Kidney epithelial cell (primary cell): ENCODE results near the gene KLHL17. TPM values are rescaled to one million over a fixed set of nuclear protein-coding genes. Genes with fewer than 3 reads are reported as not detected.
A peak's percentile ranks its signal among the peaks of the same experiment; 100 is the strongest.
"Not testable (repeated sequence)": the region's sequence is repeated elsewhere in the genome, so short reads cannot be mapped to it uniquely, and the experiment has no call there.

Source experiments
- DNase-seq: peaks from one replicate; pipeline ENCODE4 v3.0.0-alpha.2; 2010; ENCODE audit warnings: low read depth
- H3K27me3 ChIP-seq: 2 replicates; pipeline ENCODE4 v1.6.0; 2011; ENCODE audit warnings: low read length; ENCODE audit not compliant: control insufficient read depth, insufficient read depth
- H3K36me3 ChIP-seq: 2 replicates; pipeline ENCODE4 v1.5.1; 2011; ENCODE audit warnings: low read length; ENCODE audit not compliant: control insufficient read depth, insufficient read depth
- H3K4me3 ChIP-seq: 2 replicates; pipeline ENCODE4 v1.5.1; 2011; ENCODE audit warnings: low read depth, mild to moderate bottlenecking, control low read depth, low read length
- CTCF ChIP-seq: IDR thresholded peaks from 2 replicates; pipeline ENCODE4 v1.5.1; 2011; ENCODE audit warnings: mild to moderate bottlenecking, moderate library complexity, low read length, control low read depth, inconsistent platforms; ENCODE audit not compliant: insufficient read depth, poor library complexity, severe bottlenecking
- total RNA-seq: library from RNA; depleted of rRNA; stranded (reverse); fragments of >200 nt; gene quantifications from 2 replicates; pipeline ENCODE4 v1.2.3, GENCODE V29; 2015

Gene KLHL17
- total RNA-seq, 1 donor from 2014 or later: 21.4 TPM

- TF ChIP-seq CTCF: no peak
- peaks cover 23% of the 10 kb centered on the region for H3K27me3 ChIP-seq
- H3K4me3 ChIP-seq: peak overlapping the region; percentile 36
- H3K36me3 ChIP-seq: no peaks in the 10 kb centered on the region
- no peak for DNase-seq
Observed at GRCh38 chr1:942411-942821, 18.0 kb upstream of the KLHL17 start.

DNA sequence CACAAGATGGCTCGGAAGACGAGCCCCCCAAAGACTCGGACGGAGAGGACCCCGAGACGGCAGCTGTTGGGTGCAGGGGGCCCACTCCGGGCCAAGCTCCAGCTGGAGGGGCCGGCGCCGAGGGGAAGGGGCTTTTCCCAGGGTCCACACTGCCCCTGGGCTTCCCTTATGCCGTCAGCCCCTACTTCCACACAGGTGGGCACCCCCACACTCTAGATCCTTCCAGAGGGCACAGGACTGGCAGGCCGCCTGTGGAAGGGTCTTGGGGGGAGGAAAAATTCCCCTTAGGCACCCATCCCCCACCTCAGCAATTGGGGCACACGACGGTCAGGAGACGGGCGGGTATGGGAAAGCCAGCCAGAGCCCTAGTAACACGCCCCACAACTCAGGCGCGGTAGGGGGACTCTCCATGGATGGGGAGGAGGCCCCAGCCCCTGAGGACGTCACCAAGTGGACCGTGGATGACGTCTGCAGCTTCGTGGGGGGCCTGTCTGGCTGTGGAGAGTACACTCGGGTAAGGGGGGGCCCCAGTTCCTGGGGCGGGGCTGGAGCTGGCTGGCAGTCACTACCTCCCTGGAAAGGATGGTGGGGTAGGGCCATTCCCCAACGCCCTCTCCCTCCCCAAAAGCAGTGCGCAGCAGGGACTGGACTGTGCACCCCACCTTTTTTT is 17.4 kb upstream of the KLHL17 start:
- no peak for DNase-seq
- TF ChIP-seq CTCF: no peak
- Histone ChIP-seq H3K4me3 (peak overlapping the region; percentile 36), H3K27me3 (peaks cover 18% of the 10 kb centered on the region), H3K36me3 (no peaks in the 10 kb centered on the region)

DNA sequence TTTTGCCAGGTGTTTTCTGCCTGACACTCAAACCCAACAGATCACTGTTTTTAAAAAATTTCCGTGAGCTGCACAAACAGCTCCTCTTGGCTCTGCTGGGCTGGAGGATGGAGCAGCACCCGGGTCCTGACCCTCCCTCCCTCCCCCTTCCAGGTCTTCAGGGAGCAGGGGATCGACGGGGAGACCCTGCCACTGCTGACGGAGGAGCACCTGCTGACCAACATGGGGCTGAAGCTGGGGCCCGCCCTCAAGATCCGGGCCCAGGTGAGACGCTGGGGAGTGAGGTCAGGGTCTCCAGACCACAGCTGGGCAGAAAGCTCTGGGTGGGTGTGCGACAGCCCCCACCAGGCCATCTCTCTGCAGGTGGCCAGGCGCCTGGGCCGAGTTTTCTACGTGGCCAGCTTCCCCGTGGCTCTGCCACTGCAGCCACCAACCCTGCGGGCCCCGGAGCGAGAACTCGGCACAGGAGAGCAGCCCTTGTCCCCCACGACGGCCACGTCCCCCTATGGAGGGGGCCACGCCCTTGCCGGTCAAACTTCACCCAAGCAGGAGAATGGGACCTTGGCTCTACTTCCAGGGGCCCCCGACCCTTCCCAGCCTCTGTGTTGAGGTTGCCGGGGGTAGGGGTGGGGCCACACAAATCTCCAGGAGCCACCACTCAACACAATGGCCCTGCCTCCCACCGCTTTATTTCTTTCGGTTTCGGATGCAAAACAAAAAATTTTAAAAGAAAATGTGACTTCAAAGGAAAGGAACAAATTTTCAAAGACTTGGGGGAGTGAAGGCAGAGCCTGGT is 16.6 kb upstream of the KLHL17 start:
- Histone ChIP-seq H3K27me3 (peaks cover 15% of the 10 kb centered on the region), H3K36me3 (no peaks in the 10 kb centered on the region), H3K4me3 (no peak overlapping the region)
- no peak for TF ChIP-seq CTCF
- no peak for DNase-seq

DNA sequence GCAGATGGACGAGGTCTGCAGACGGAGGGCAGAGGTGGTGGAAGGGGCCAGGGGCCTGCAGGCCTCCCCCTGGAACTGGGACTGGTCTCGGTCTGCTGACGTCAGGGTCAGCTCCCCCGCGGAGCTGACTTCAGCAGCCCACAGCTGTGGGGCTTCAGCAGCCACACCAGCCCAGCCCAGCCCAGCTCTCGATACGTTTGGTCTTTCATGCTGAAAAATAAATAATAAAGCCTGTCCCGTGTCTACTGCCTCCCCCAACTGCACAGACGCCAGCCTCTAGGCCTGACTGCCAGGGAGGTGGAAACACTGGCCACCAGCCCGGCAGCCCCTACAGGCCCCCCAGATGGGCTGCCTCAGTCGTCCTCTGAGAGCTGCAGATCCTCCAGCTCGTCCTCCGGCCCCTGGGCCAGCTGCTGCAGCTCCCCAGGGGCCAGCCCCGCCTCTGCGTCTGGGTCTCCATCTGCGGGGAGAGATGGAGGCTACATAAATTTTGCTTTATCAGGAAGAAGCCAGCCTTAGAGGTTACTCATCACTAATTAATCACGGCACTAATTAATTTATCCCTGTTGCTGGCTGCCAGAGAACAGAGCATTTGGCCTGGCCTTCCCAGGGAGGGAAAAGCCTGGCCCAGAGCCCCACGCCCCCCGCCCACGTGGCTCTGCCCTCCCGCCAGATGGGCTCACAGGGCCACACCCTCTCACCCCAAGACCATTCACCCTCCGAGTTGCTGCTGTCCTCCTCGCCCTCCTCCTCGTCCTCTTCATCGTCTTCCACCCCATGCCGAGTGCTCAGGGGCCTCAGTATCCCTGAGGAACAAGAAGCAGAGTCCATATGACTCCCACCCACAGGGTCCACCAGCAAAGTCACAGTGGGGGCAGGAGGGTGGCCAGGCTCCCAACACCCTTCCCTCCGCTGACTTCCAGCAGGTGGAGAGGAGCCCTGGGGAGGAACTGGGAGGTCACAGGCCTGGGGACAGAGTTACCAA is 15.8 kb upstream of the KLHL17 start:
- no peak for TF ChIP-seq CTCF
- Histone ChIP-seq H3K36me3 (no peaks in the 10 kb centered on the region), H3K4me3 (no peak overlapping the region), H3K27me3 (peaks cover 7% of the 10 kb centered on the region)
- DNase-seq: no peak

DNA sequence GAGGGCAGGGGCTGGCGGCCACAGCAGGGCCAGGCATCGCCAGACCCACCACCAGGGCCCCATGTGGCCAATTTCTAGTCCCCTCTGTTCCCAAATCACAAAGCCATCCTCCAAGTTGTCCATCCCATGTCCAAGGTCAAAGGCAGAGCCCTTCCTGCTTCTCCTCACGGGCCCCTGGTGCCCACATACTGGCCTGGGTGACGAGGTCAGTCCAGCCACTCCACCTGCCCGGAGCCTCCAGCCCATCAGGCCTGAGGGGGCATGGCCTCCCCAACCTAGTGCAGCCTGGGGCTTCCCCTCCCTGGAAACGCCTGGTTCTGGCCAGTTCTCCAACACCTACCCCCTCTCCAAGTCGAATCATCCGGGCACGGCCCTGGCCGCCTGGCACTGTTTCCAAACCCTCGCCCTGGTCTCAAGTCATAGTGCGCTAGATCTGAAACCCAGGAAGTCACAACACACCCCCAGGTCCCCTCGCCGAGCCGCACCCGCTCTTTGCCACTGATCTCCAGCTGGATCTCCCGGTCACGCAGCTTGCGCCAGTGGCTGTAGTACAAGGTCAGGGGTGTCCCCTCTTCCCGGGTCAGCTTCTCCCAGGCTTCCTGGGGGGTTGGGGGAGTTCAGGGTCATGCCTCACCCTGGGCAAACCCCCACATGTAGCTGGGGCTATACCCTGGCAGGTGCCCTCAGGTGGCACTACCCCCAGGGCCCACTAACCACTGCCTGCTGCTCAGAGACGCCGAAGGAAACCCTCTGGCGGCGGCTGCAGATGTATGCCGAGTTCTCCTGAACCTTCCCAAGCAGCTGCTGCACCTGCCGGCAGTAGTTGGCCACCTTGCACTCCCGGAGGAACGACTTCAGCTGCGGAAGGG is 14.5 kb upstream of the KLHL17 start:
- DNase-seq: no peak

DNA sequence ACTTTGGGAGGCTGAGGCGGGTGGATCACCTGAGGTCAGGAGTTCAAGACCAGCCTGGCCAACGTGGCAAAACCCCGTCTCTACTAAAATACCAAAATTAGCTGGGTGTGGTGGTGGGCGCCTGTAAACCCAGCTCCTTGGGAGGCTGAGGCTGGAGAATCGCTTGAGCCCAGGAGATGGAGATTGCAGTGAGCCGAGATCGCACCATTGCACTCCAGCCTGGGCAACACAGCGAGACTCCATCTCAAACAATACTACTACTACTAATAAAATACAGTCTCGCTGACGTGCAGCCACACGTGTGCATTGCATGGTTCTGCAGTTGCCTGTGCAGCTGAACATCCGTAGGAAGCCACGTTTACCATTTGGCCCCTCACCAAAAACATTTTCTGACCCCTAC is 13.6 kb upstream of the KLHL17 start:
- not testable (repeated sequence) for H3K36me3 ChIP-seq, H3K4me3 ChIP-seq

More for the DNA sequence above, 14.5 kb upstream of the KLHL17 start:
- no peak overlapping the region for H3K4me3 ChIP-seq
- no peak for TF ChIP-seq CTCF
- peaks cover 7% of the 10 kb centered on the region for H3K27me3 ChIP-seq
- H3K36me3 ChIP-seq: peaks cover 3% of the 10 kb centered on the region

More for the DNA sequence above, 13.6 kb upstream of the KLHL17 start:
- not testable (repeated sequence) for H3K27me3 ChIP-seq, DNase-seq
